A549 (cell line): Measurements from ENCODE around the gene MGAT5.

ENCODE experiments used
- BCL3 ChIP-seq: fragments of >200 bp; sonication (Bioruptor Twin); formaldehyde crosslinking; IDR thresholded peaks from 3 replicates; pipeline ENCODE4 v1.6.1; 2016
- CBX8 ChIP-seq: fragments of 200-600 bp; sonication (generic); IDR thresholded peaks from 2 replicates; pipeline ENCODE4 v1.6.1; 2016
- CTCF ChIP-seq: fragments of >200 bp; sonication (Bioruptor Twin); formaldehyde crosslinking; IDR thresholded peaks from 3 replicates; pipeline ENCODE4 v1.5.1; 2016
- E2F6 ChIP-seq: IDR thresholded peaks from 2 replicates; pipeline ENCODE4 v1.6.1; 2012; ENCODE audit warnings: low read depth, borderline replicate concordance
- EP300 ChIP-seq, 2 experiments: fragments of >200 bp; sonication (Bioruptor Twin); formaldehyde crosslinking; IDR thresholded peaks; 2 replicates in 1 of 2; 3 replicates in 1 of 2; pipeline ENCODE4 v1.6.1; 2016 to 2017
- ESRRA ChIP-seq: fragments of 150-350 bp; IDR thresholded peaks from 2 replicates; pipeline ENCODE4 v1.6.1; 2014; ENCODE audit warnings: mild to moderate bottlenecking, low read length, borderline replicate concordance
- MAX ChIP-seq: IDR thresholded peaks from 2 replicates; pipeline ENCODE4 v1.6.1; 2012
- POLR2A ChIP-seq: IDR thresholded peaks from 2 replicates; pipeline ENCODE4 v1.6.1; 2012; ENCODE audit warnings: mild to moderate bottlenecking, low read length
- RAD21 ChIP-seq, 2 experiments: fragments of >200 bp in 1 of 2; sonication (Bioruptor Twin) in 1 of 2; formaldehyde crosslinking in 1 of 2; IDR thresholded peaks in 1 of 2; conservative IDR thresholded peaks in 1 of 2; 2 replicates in 1 of 2; 3 replicates in 1 of 2; pipeline ENCODE4 v1.6.1; 2012 to 2018; ENCODE audit warnings: inconsistent platforms in 1 of 2
- RCOR1 ChIP-seq: fragments of 150-350 bp; IDR thresholded peaks from 2 replicates; pipeline ENCODE4 v1.6.1; 2014; ENCODE audit warnings: antibody characterized with exemption, low read length, low read depth
- REST ChIP-seq: fragments of 200-600 bp; sonication (generic); IDR thresholded peaks from 2 replicates; pipeline ENCODE4 v1.6.1; 2016; ENCODE audit warnings: antibody characterized with exemption, mild to moderate bottlenecking, moderate library complexity
- USF2 ChIP-seq: fragments of 450-650 bp; IDR thresholded peaks from 2 replicates; pipeline ENCODE4 v1.6.1; 2014; ENCODE audit warnings: antibody characterized with exemption

- TF ChIP-seq CTCF (no peak), EP300 (IDR thresholded peaks at IDR 0.05) (no peak), CBX8 (no peak), MAX (no peak), USF2 (no peak), REST (no peak), BCL3 (no peak), ESRRA (no peak), POLR2A (no peak), E2F6 (no peak), RCOR1 (no peak), RAD21 (conservative IDR thresholded peaks at IDR 0.05 in 1 of 2, IDR thresholded peaks at IDR 0.05 in 1 of 2) (no peak)
Measured at GRCh38 chr2:134453476-134453875, 199.6 kb downstream of the MGAT5 start.
